ENCODE measurements around the gene PRSS27. TPM values are rescaled to one million over a fixed set of nuclear protein-coding genes. Genes with fewer than 3 reads are reported as not detected.

PRSS27 gene
- total and polyA plus RNA-seq, 12 donors: 0.11 to 0.75 (median 0.44) TPM; not detected in 1

- ATAC-seq (no peak), DNase-seq (no peak)
- Histone ChIP-seq H3K27ac (no peak overlapping the region), H3K27me3 (no peaks in the 10 kb centered on the region), H3K9me3 (no peaks in the 10 kb centered on the region), H3K36me3 (no peaks in the 10 kb centered on the region), H3K4me3 (no peak overlapping the region), H3K4me1 (peaks cover 3 to 40% (median 30%) of the 10 kb centered on the region in 9 donors)
- no peak for TF ChIP-seq CTCF (IDR thresholded peaks at IDR 0.05)
- intact Hi-C loops (cut with DNase I): loop anchor here in 1 of 10 donors (5.0 kb wide), 1 partner anchor 35 kb away; the partner anchor contains the start of gene KCTD5
- WGBS, 2 donors: 78 to 81% methylated on average over 21 of the region's 21 CpGs
Observed at GRCh38 chr16:2717383-2718263, 2.4 kb downstream of the PRSS27 start.

- Histone ChIP-seq H3K27me3 (no peaks in the 10 kb centered on the region), H3K4me1 (peaks cover 3 to 40% (median 30%) of the 10 kb centered on the region in 9 donors), H3K9me3 (no peaks in the 10 kb centered on the region), H3K36me3 (no peaks in the 10 kb centered on the region), H3K27ac (no peak overlapping the region), H3K4me3 (no peak overlapping the region)
- no peak for DNase-seq
- no peak for TF ChIP-seq CTCF (IDR thresholded peaks at IDR 0.05)
- intact Hi-C loops (cut with DNase I): loop anchor here in 1 of 10 donors (5.0 kb wide), 1 partner anchor 35 kb away; the partner anchor contains the start of gene KCTD5
- ATAC-seq: no peak
- WGBS, 2 donors: 79 to 81% methylated on average over 10 of the region's 10 CpGs
Observed at GRCh38 chr16:2716948-2717347, 3.1 kb downstream of the PRSS27 start.

GRCh38 chr16:2715966-2716885 is 3.8 kb downstream of the PRSS27 start:
- H3K9me3 ChIP-seq: no peaks in the 10 kb centered on the region
- no peak overlapping the region for H3K27ac ChIP-seq
- H3K4me3 ChIP-seq: peak overlapping the region in 5 of 10 donors; percentile 14 to 28 (median 15)
- TF ChIP-seq CTCF (IDR thresholded peaks at IDR 0.05): no peak
- ATAC-seq (no peak), DNase-seq (no peak)
- WGBS, 2 donors: 59 to 63% methylated on average over 17 of the region's 17 CpGs
- no peaks in the 10 kb centered on the region for H3K27me3 ChIP-seq
- H3K4me1 ChIP-seq: peaks cover 3 to 35% (median 24%) of the 10 kb centered on the region in 9 donors
- intact Hi-C loops (cut with DNase I): loop anchor here in 1 of 10 donors (5.0 kb wide), 1 partner anchor 34 kb away; the partner anchor contains the start of gene KCTD5
- H3K36me3 ChIP-seq: no peaks in the 10 kb centered on the region

GRCh38 chr16:2715519-2715918 is 4.5 kb downstream of the PRSS27 start:
- intact Hi-C loops (cut with DNase I): loop anchor here in 1 of 10 donors (5.0 kb wide), 1 partner anchor 33 kb away; the partner anchor contains the start of gene KCTD5
- H3K36me3 ChIP-seq: no peaks in the 10 kb centered on the region
- WGBS, 2 donors: 7 to 8% methylated on average over 23 to 33 of the region's 33 CpGs
- DNase-seq (peak; percentile 75), ATAC-seq (peak; percentile 61 to 85 (median 72))
- no peaks in the 10 kb centered on the region for H3K27me3 ChIP-seq
- peaks cover 3 to 31% (median 21%) of the 10 kb centered on the region in 9 donors for H3K4me1 ChIP-seq
- no peaks in the 10 kb centered on the region for H3K9me3 ChIP-seq
- H3K27ac ChIP-seq: no peak overlapping the region
- peak overlapping the region in 5 of 10 donors; percentile 14 to 28 (median 15) for H3K4me3 ChIP-seq
- TF ChIP-seq CTCF (IDR thresholded peaks at IDR 0.05): no peak

All from heart right ventricle (tissue), 16 donors.